ENCODE data around the gene TMEM52B. TPM values are rescaled to one million over a fixed set of nuclear protein-coding genes. Genes with fewer than 3 reads are reported as not detected.
"Not testable (repeated sequence)": the region's sequence is repeated elsewhere in the genome, so short reads cannot be mapped to it uniquely, and the experiment has no call there.

Gene TMEM52B
- total RNA-seq, 4 donors from 2014 or later = not detected

GRCh38 chr12:10179776-10180181 is 947 bp downstream of the TMEM52B start:
- H3K36me3 ChIP-seq = no peaks in the 10 kb centered on the region
- H3K27me3 ChIP-seq = peaks cover 0 to 5% (median 0%) of the 10 kb centered on the region in 4 donors
- TF ChIP-seq, protein P1, sequence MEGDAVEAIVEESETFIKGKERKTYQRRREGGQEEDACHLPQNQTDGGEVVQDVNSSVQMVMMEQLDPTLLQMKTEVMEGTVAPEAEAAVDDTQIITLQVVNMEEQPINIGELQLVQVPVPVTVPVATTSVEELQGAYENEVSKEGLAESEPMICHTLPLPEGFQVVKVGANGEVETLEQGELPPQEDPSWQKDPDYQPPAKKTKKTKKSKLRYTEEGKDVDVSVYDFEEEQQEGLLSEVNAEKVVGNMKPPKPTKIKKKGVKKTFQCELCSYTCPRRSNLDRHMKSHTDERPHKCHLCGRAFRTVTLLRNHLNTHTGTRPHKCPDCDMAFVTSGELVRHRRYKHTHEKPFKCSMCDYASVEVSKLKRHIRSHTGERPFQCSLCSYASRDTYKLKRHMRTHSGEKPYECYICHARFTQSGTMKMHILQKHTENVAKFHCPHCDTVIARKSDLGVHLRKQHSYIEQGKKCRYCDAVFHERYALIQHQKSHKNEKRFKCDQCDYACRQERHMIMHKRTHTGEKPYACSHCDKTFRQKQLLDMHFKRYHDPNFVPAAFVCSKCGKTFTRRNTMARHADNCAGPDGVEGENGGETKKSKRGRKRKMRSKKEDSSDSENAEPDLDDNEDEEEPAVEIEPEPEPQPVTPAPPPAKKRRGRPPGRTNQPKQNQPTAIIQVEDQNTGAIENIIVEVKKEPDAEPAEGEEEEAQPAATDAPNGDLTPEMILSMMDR (IDR thresholded peaks at IDR 0.05) = no peak
- no peak for TF ChIP-seq POLR2A (IDR thresholded peaks at IDR 0.05)
- H3K4me3 ChIP-seq = no peak overlapping the region
- 73 to 79% methylated on average over 5 of the region's 5 CpGs for WGBS, 2 donors
- intact Hi-C loops (cut with DNase I) = no loop called here
- H3K4me1 ChIP-seq = peaks cover 4 to 51% (median 19%) of the 10 kb centered on the region in 3 donors
- DNase-seq = no peak
- no peaks in the 10 kb centered on the region for H3K9me3 ChIP-seq
- no peak overlapping the region for H3K27ac ChIP-seq

DNA sequence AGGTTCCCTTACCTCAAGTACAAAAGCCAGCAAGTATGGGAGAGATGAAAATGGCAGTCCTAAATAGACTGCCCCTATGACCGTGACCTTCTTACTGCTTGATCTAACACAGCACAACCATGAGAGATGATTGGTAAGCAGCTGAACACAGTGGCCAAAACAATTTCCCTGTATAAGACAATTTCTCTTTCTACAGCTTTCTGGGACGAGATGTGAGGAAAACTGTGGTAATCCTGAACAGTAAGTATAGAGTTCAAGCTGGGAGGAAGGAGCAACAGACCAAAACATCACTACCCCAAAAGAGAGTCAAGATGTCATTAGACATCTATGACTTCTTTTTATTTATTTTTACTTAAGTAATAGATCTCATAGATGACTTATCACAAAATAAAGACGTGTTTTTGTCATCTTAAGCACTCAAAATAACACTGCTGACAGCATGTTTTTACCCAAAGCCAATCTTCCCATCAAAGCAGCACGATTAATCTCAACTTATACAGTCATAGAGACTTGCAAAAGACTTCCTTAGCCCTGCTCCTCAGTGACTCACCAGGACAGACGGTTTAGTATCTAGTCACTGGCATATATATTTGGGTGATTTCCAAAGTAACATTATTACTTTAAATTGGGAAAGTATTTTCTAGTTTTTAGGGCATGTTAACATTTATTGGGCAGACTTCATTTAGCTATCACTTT is 3.7 kb downstream of the TMEM52B start:
- no peak overlapping the region for H3K4me3 ChIP-seq
- WGBS, 2 donors = 30 to 32% methylated on average over 5 of the region's 5 CpGs
- no peaks in the 10 kb centered on the region for H3K36me3 ChIP-seq
- H3K4me1 ChIP-seq = peaks cover 0 to 40% (median 2%) of the 10 kb centered on the region in 3 donors
- H3K27ac ChIP-seq = peak overlapping the region in 2 of 4 donors; percentile 22 to 31
- H3K27me3 ChIP-seq = peaks cover 0 to 5% (median 0%) of the 10 kb centered on the region in 4 donors
- intact Hi-C loops (cut with DNase I) = no loop called here
- no peaks in the 10 kb centered on the region for H3K9me3 ChIP-seq
- no peak for DNase-seq
- TF ChIP-seq POLR2A (IDR thresholded peaks at IDR 0.05) = no peak
- TF ChIP-seq, protein P1 (IDR thresholded peaks at IDR 0.05) = no peak

DNA sequence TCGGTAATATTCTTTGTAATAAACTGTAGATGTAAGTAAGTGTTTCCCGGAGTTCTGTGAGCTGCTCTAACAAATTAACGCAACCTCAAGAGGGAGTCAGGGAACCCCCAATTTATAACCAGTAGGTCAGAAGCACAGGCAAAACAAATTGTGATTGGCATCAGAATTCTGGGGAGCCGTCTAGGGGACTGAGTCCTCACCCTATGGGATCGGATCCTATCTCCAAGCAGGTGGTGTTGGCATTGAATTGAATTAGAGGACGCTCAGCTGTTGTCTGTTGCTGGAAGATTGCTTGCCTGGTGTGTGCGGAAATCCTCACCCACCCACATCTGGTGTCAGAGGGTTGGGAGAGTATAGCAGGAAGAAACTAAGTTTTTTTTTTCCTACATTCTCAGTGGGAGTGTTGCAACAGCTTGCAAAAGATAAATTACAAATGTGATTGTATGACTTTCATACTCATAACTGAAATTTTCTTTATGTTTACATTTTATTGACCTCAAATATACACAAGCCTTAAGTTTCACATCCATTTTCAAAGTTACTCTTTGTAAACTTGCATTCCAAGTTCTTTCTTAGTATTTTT is 5.5 kb downstream of the TMEM52B start:
- peaks cover 0 to 33% (median 2%) of the 10 kb centered on the region in 3 donors for H3K4me1 ChIP-seq
- DNase-seq = no peak
- H3K9me3 ChIP-seq = no peaks in the 10 kb centered on the region
- peaks cover 0 to 5% (median 0%) of the 10 kb centered on the region in 4 donors for H3K27me3 ChIP-seq
- intact Hi-C loops (cut with DNase I) = no loop called here
- no peaks in the 10 kb centered on the region for H3K36me3 ChIP-seq
- 51 to 77% methylated on average over 5 to 7 of the region's 7 CpGs for WGBS, 2 donors
- TF ChIP-seq POLR2A (IDR thresholded peaks at IDR 0.05) = peak in 1 of 4 donors; percentile 15
- TF ChIP-seq, protein P1 (IDR thresholded peaks at IDR 0.05) = no peak
- H3K4me3 ChIP-seq = no peak overlapping the region
- H3K27ac ChIP-seq = peak overlapping the region in 1 of 4 donors; percentile 40

- H3K36me3 ChIP-seq = no peaks in the 10 kb centered on the region
- H3K9me3 ChIP-seq = no peaks in the 10 kb centered on the region
- DNase-seq = no peak
- H3K27ac ChIP-seq = no peak overlapping the region
- peaks cover 0 to 50% (median 11%) of the 10 kb centered on the region in 3 donors for H3K4me1 ChIP-seq
- peaks cover 0 to 5% (median 0%) of the 10 kb centered on the region in 4 donors for H3K27me3 ChIP-seq
- WGBS, 2 donors = 27 to 51% methylated on average over 9 to 10 of the region's 11 CpGs
- no peak for TF ChIP-seq POLR2A (IDR thresholded peaks at IDR 0.05)
- TF ChIP-seq, protein P1 (IDR thresholded peaks at IDR 0.05) = no peak
- intact Hi-C loops (cut with DNase I) = no loop called here
- H3K4me3 ChIP-seq = no peak overlapping the region
Measured at GRCh38 chr12:10186299-10186698, 7.5 kb downstream of the TMEM52B start.

DNA sequence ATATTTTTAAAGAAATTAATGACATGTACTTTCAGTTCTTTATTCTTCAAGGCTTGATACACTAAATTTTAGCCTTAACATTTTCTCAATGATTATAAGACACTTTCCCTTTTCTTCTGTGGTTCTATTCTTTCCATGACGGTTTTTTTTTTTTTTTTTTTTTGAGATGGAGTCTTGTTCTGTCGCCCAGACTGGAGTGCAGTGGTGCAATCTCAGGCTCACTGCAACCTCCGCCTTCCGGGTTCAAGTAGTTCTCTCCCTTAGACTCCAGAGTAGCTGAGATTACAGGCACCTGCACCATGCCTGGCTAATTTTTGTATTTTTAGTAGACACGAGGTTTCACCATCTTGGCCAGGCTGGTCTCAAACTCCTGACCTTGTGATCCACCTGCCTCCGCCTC is 8.1 kb downstream of the TMEM52B start:
- peaks cover 0 to 55% (median 13%) of the 10 kb centered on the region in 3 donors for H3K4me1 ChIP-seq
- DNase-seq; H3K4me3 ChIP-seq; H3K27me3 ChIP-seq; H3K36me3 ChIP-seq; intact Hi-C loops (cut with DNase I); H3K9me3 ChIP-seq; H3K27ac ChIP-seq: not testable (repeated sequence)
- WGBS, 2 donors = 85 to 86% methylated on average over 5 to 6 of the region's 6 CpGs

All from esophagus squamous epithelium (tissue), 5 donors.